GM18517 (cell line): ENCODE measurements around the gene LAMA3.

Experiments used
- ATAC-seq: cut with Tn5 transposase; IDR thresholded peaks from one replicate; pipeline ENCODE4 v1.9.1; 2021; ENCODE audit warnings: mild to moderate bottlenecking, moderate library complexity; ENCODE audit not compliant: unreplicated experiment

Gene LAMA3

GRCh38 chr18:23689031-23689615, at the start of gene LAMA3:
Gene LAMA3 (plus strand): TSS chr18:23689453. CDS start chr18:23689684, 231 bp downstream.
- ATAC-seq: peak; percentile 48

DNA sequence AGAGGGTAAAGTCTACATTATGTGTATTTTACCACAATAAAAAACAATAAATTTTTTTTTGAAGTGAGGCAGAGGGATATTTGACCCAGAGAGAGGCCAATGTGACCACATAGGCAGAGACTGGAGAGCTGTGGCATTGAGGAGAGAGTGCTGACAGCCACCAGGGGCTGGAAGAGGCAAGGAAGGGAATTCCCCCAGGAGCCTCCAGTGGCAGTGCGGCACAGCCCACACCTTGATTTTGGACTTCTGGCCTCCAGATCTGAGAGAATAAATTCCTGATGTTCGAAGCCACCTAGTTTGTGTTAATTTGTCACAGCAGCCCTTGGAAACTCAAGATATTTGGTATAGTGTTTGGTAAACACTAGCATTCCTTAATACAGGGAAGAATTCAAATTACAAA, 49.2 kb upstream of the LAMA3 start:
- no peak for ATAC-seq

DNA sequence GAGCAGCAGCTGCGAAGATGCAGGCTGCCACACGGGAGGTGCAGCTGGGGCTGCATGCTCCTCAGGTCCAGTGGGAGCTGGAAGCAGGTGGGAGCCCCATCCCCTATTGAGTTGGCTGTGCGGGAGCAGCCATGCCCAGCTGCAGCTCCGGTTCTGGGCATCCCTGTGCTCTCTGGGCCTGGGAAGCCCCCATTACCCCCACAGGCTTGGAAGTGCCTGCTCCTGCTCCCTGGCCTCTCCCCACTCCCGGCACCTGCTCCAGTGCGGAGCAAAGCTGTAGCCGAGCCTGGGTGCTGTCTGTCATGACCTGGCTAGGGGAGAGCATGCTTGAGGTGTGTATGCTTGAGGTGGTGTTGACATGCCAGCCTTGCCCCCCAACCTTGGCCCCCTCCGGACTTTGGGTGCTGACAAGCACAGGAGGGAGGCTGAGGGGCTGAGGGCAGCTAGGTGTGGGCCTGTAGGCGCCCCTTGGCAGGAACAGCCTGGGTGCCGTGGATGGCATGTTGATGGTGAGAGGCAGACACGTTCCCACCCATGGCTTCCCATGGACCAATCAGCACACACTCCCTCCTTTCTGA, 48.0 kb upstream of the LAMA3 start:
- ATAC-seq: no peak

DNA sequence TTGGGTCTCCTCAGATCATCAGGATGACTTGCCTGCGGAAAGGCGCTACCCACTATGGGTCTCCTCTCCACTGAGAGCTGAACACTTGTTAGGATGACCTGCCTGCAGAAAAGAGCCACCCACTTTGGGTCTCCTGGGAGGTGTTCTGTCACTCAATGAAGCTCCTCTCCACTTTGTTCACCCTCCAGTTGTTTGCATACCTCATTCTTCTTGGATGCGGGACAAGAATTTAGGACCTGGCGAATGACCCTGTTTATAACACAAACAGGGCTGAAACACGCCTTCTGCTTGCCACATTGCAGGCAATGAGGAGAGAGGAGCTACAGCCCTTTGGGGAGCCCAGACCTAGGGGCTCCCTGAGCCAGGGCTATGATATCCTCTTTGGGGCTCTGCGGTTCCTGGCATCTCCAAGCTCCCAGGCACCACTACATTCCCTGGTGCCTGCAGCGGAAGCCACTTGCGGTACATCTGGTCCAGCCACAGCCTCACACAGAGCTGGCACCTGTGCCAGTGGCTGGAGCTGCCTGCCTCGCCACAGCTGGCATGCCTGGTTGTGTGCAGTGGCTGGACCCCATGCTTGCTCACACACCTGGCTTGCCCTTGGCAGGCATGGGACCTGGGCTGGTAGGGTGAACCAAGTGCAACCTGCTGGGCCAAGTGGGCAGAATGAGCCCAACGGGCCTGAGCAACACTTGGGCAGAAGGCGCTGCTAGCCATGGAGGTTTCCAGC, 47.2 kb upstream of the LAMA3 start:
- no peak for ATAC-seq

DNA sequence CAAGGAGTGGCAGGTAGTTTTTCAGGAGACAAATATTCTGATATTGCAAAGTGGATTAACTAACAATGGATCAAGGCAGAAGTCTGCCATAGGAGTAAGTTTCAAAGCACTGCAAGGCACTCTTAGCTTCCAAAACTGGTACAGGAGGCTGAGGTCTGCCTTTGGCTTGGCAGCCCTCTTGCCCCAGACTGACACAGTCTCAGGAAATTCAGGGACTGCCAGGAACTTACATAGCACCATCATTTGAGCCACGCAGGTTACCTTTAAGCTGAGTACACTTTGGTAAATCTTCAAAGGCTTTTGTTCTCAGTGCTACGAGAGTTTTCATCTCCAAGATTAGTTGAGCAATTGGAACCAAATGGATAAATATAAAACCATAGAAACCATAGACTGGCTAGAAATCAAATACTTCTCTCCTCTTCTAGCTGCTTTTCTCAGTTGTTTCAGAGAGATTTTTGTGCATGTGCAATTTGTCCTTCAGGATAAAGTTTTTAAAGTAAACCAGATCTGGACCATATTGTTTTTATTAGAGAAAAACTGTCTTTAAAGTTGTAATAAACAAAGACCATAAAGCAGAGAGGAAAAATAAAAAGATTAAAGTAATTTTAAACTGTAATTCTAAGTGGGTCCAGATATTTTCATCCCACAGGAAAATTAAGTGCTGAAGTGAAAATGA, 45.3 kb upstream of the LAMA3 start:
- no peak for ATAC-seq

DNA sequence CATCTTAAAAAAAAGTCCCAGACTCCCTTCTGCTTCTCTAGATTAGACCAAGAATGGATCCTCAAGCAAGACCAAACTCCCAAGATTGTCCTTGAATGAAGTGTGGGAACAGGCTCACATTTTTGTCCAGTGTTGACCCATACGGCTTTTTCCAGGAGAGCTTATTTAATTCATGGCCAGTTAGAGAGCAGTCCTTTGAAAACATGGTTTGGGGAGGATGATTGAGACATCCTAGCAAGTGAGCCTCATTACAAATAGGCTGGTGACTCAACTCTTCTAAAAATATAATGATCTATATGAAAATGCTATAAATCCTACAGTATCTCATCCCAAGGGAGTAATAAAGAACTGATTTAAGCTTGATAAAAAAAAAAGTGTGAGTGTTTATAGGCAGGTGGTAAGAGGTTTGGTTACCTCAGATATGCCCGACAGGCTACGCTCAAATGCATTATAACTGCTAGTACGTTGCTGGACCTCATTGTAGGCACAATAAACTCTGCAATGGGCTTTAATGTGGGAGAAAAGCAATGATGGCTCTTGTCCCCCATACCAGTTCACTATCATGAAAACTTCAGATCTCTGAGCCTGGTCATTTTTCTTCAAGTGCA, 43.6 kb upstream of the LAMA3 start:
- no peak for ATAC-seq

- ATAC-seq: no peak
Observed at GRCh38 chr18:23646282-23646681, 43.0 kb upstream of the LAMA3 start.

- ATAC-seq: no peak
Observed at GRCh38 chr18:23648456-23648855, 40.8 kb upstream of the LAMA3 start.

- ATAC-seq: no peak
Observed at GRCh38 chr18:23648940-23649607, 40.2 kb upstream of the LAMA3 start.

GRCh38 chr18:23650968-23651927, 38.0 kb upstream of the LAMA3 start:
- no peak for ATAC-seq

DNA sequence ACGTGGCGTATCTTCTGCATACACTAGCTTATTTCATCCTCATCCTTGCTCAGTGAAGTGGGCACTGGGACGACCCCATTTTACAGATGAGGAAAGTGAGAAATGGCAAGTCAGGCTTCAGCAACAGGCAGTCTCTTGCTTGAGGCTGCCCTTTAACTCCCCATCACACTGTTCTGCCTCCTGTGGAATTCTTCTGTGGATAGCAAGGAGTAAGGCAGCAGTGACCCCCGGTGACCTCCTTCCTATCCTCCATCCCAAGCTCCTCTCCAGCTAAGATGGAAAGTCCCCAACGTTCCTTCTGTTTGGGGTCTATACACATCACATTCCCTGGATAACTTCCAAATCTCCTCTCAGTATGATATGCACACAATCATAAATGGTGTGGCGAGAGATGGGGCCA, 37.0 kb upstream of the LAMA3 start:
- no peak for ATAC-seq

GRCh38 chr18:23658285-23658684, 31.0 kb upstream of the LAMA3 start:
- no peak for ATAC-seq

DNA sequence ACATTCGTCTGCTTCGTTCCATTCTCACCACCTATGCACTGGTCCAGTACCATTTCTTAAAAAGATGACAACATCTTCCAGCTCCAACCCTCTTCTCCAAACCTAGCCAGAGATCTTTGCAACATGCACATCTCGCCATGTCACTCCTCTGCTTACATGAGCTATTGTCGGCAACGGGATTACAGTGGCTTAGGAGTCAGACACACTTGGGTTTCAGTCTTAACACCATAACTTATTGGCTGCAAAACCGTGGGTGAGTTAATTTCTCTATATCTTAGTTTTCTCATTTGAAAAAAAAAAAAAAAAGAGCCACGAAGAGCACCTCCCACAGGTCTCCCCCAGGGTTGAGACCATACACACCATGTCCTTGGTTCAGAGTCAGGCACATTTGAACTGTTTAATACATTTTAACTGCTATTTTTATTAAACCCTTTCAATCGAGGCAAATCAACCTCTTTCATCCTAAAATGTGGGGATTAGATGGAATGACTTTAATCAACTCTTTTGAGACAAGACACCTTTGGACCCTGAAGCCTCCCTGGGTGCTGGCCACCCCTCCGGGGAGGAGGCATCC, 27.4 kb upstream of the LAMA3 start:
- no peak for ATAC-seq

- no peak for ATAC-seq
Observed at GRCh38 chr18:23662309-23663263, 26.7 kb upstream of the LAMA3 start, which contains the start of gene ANKRD29. Gene ANKRD29 (minus strand): TSS chr18:23662911. CDS start chr18:23662730, 181 bp downstream.

DNA sequence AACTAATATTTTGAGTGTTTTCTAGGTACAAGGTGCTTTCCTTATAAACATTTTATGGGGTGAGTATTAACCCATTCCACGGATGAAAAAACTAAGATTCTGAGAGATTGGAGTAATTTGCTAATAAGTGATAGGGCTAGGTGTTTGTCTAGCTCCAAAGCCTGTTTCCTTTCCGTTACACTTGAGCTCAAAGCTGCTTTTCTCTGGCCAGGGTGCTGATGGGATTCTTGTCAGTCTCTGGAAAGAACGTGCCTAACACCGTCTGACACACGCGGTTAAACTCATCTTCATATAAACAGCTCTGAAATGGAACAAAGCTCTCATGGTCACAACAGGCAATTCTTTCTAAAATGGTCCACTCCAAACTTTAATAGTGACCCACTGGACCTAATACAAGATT, 24.6 kb upstream of the LAMA3 start:
- no peak for ATAC-seq

- no peak for ATAC-seq
Observed at GRCh38 chr18:23667114-23667513, 22.1 kb upstream of the LAMA3 start.

- no peak for ATAC-seq
Observed at GRCh38 chr18:23668731-23669130, 20.5 kb upstream of the LAMA3 start.

DNA sequence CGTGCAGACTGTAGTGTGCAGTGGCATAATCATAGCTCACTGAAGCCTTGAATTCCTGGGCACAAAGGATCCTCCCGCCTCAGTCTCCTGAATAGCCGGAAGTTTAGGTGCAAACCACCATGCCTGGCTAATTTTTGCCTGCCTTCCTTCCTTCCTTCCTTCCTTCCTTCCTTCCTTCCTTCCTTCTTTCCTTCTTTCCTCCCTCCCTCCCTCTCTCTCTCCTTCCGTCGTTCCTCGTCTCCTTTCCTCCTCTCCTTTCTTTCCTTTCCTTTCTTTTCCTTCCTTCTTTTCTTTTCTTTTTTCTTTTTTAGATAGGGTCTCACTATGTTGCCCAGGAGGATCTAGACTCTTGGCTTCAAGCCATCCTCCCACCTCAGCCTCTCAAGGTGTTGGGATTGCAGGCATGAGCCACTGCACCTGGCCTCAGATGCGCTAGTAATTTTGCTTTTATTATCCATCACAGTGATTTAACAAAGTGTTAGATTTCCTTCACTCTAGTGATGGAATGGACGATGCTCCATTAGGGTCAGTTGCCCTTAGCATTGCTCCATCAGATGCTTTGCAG, 20.0 kb upstream of the LAMA3 start:
- ATAC-seq: no peak
